Sigmoid colon (tissue), 4 donors: ENCODE data around the gene SMAP2.

Source experiments
- CTCF ChIP-seq, 4 experiments: fragments of 450-650 bp in 3 of 4; fragments of 200-600 bp in 1 of 4; IDR thresholded peaks; one replicate each; pipeline ENCODE4 v1.5.1; 2016 to 2019; ENCODE audit warnings: antibody characterized with exemption in 4 of 4, mild to moderate bottlenecking in 3 of 4, moderate library complexity in 2 of 4
- EP300 ChIP-seq, 4 donors: sonication (generic); formaldehyde crosslinking; IDR thresholded peaks; one replicate each; pipeline ENCODE4 v1.6.1; 2017; ENCODE audit warnings: antibody characterized with exemption in 4 of 4
- POLR2A ChIP-seq, 2 donors: fragments of 450-650 bp; IDR thresholded peaks; one replicate each; pipeline ENCODE4 v1.6.1; 2016; ENCODE audit warnings: antibody characterized with exemption in 2 of 2, mild to moderate bottlenecking in 2 of 2, moderate library complexity in 2 of 2
- POLR2AphosphoS5 ChIP-seq, 4 donors: sonication (generic); formaldehyde crosslinking; IDR thresholded peaks; one replicate each; pipeline ENCODE4 v1.6.1; 2017; ENCODE audit warnings: antibody characterized with exemption in 4 of 4

DNA sequence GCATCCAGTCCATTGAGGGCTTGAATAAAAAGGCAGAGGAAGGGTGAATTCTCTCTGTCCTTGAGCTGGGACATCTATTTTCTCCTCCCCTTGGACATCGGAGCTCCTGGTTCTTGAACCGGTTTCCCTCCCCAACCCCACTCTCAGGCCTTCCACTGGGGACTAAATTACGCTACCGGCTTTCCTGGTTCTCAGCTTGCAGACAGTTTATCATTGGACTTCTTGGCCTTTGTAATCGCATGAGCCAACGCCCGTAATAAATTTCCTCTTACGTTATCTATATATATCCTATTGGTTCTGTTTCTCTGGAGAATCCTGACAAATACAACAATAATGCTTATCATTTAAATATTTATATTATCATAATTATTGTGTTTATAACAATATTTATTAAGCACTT, 36.1 kb upstream of the SMAP2 start:
- TF ChIP-seq CTCF (IDR thresholded peaks at IDR 0.05) = no peak
- no peak for TF ChIP-seq EP300 (IDR thresholded peaks at IDR 0.05)
- no peak for TF ChIP-seq POLR2AphosphoS5 (IDR thresholded peaks at IDR 0.05)
- TF ChIP-seq POLR2A (IDR thresholded peaks at IDR 0.05) = no peak
